Gastrocnemius medialis (tissue), 4 donors: ENCODE data around the gene GCNT3.
"Not testable (repeated sequence)": the region's sequence is repeated elsewhere in the genome, so short reads cannot be mapped to it uniquely, and the experiment has no call there.

Experiments used
- POLR2A ChIP-seq, 2 donors: fragments of 450-650 bp; IDR thresholded peaks; one replicate each; pipeline ENCODE4 v1.6.1; 2017; ENCODE audit warnings: antibody characterized with exemption in 2 of 2, mild to moderate bottlenecking in 2 of 2, moderate library complexity in 2 of 2
- TF ChIP-seq, protein P1 (sequence below), 5 experiments: fragments of 450-650 bp in 3 of 5; fragments of 200-600 bp in 2 of 5; sonication (generic) in 2 of 5; IDR thresholded peaks in 4 of 5; conservative IDR thresholded peaks in 1 of 5; 1 replicate in 4 of 5; 2 replicates in 1 of 5; pipeline ENCODE4 v1.5.1; 2016 to 2019; ENCODE audit warnings: antibody characterized with exemption in 5 of 5, mild to moderate bottlenecking in 3 of 5, moderate library complexity in 3 of 5

DNA sequence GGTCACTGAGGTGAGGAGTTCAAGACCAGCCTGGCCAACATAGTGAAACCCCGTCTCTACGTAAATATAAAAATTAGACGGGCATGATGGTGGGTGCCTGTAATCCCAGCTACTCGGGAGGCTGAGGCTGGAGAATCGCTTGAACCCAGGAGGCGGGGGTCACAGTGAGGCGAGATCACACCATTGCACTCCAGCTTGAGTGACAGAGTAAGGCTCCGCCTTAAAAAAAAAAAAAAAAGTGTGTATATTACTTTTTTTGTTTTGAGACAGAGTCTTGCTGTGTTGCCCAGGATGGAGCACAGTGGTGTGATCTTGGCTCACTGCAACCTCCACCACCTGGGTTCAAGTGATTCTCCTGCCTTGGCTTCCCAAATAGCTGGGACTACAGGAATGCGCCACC is 34.2 kb downstream of the GCNT3 start:
- TF ChIP-seq, protein P1, sequence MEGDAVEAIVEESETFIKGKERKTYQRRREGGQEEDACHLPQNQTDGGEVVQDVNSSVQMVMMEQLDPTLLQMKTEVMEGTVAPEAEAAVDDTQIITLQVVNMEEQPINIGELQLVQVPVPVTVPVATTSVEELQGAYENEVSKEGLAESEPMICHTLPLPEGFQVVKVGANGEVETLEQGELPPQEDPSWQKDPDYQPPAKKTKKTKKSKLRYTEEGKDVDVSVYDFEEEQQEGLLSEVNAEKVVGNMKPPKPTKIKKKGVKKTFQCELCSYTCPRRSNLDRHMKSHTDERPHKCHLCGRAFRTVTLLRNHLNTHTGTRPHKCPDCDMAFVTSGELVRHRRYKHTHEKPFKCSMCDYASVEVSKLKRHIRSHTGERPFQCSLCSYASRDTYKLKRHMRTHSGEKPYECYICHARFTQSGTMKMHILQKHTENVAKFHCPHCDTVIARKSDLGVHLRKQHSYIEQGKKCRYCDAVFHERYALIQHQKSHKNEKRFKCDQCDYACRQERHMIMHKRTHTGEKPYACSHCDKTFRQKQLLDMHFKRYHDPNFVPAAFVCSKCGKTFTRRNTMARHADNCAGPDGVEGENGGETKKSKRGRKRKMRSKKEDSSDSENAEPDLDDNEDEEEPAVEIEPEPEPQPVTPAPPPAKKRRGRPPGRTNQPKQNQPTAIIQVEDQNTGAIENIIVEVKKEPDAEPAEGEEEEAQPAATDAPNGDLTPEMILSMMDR (IDR thresholded peaks at IDR 0.05 in 4 of 5, conservative IDR thresholded peaks at IDR 0.05 in 1 of 5) = not testable (repeated sequence)
- not testable (repeated sequence) for TF ChIP-seq POLR2A (IDR thresholded peaks at IDR 0.05)
